ENCODE results near the gene SAAL1.

SAAL1 gene

GRCh38 chr11:18088366-18088765 lies 17.5 kb downstream of the SAAL1 start:
- H3K27me3 ChIP-seq (ENCODE audit: control insufficient read depth, insufficient read depth, low read length, poor library complexity, severe bottlenecking) = no peaks in the 10 kb centered on the region
- WGBS, 2 experiments = 97 to 100% methylated on average over 2 of the region's 2 CpGs
- no peak overlapping the region for H3K27ac ChIP-seq (ENCODE audit: insufficient read depth, low read depth, low read length, poor library complexity, severe bottlenecking)
- no peaks in the 10 kb centered on the region for H3K9me3 ChIP-seq (ENCODE audit: control insufficient read depth, low read length)
- H3K4me1 ChIP-seq (ENCODE audit: control insufficient read depth, insufficient read depth, low read length) = no peaks in the 10 kb centered on the region
- peaks cover 58% of the 10 kb centered on the region for H3K36me3 ChIP-seq (ENCODE audit: control insufficient read depth, insufficient read depth, low read length)
- no peak overlapping the region for H3K4me3 ChIP-seq (ENCODE audit: insufficient read depth, low read depth, low read length)

- H3K36me3 ChIP-seq (ENCODE audit: control insufficient read depth, insufficient read depth, low read length) = peaks cover 42% of the 10 kb centered on the region
Measured at GRCh38 chr11:18081551-18081950, 24.3 kb downstream of the SAAL1 start.

GRCh38 chr11:18080451-18080850 lies 25.4 kb downstream of the SAAL1 start:
- Histone ChIP-seq H3K4me1 (ENCODE audit: control insufficient read depth, insufficient read depth, low read length) (no peaks in the 10 kb centered on the region), H3K27ac (ENCODE audit: insufficient read depth, low read depth, low read length, poor library complexity, severe bottlenecking) (no peak overlapping the region), H3K27me3 (ENCODE audit: control insufficient read depth, insufficient read depth, low read length, poor library complexity, severe bottlenecking) (no peaks in the 10 kb centered on the region), H3K9me3 (ENCODE audit: control insufficient read depth, low read length) (no peaks in the 10 kb centered on the region), H3K4me3 (ENCODE audit: insufficient read depth, low read depth, low read length) (no peak overlapping the region), H3K36me3 (ENCODE audit: control insufficient read depth, insufficient read depth, low read length) (peaks cover 35% of the 10 kb centered on the region)
- WGBS, 2 experiments = 93 to 96% methylated on average over 4 of the region's 4 CpGs

More at GRCh38 chr11:18081551-18081950, 24.3 kb downstream of the SAAL1 start:
- Histone ChIP-seq H3K27me3 (ENCODE audit: control insufficient read depth, insufficient read depth, low read length, poor library complexity, severe bottlenecking) (no peaks in the 10 kb centered on the region), H3K4me3 (ENCODE audit: insufficient read depth, low read depth, low read length) (no peak overlapping the region), H3K27ac (ENCODE audit: insufficient read depth, low read depth, low read length, poor library complexity, severe bottlenecking) (no peak overlapping the region), H3K4me1 (ENCODE audit: control insufficient read depth, insufficient read depth, low read length) (no peaks in the 10 kb centered on the region), H3K9me3 (ENCODE audit: control insufficient read depth, low read length) (no peaks in the 10 kb centered on the region)
- 88 to 89% methylated on average over 2 of the region's 2 CpGs for WGBS, 2 experiments

- H3K36me3 ChIP-seq (ENCODE audit: control insufficient read depth, insufficient read depth, low read length) = peaks cover 29% of the 10 kb centered on the region
- H3K27me3 ChIP-seq (ENCODE audit: control insufficient read depth, insufficient read depth, low read length, poor library complexity, severe bottlenecking) = no peaks in the 10 kb centered on the region
- no peak overlapping the region for H3K4me3 ChIP-seq (ENCODE audit: insufficient read depth, low read depth, low read length)
- 86 to 100% methylated on average over 1 to 2 of the region's 2 CpGs for WGBS, 2 experiments
- no peaks in the 10 kb centered on the region for H3K9me3 ChIP-seq (ENCODE audit: control insufficient read depth, low read length)
- H3K4me1 ChIP-seq (ENCODE audit: control insufficient read depth, insufficient read depth, low read length) = no peaks in the 10 kb centered on the region
- no peak overlapping the region for H3K27ac ChIP-seq (ENCODE audit: insufficient read depth, low read depth, low read length, poor library complexity, severe bottlenecking)
Measured at GRCh38 chr11:18078909-18079308, 27.0 kb downstream of the SAAL1 start.

- Histone ChIP-seq H3K36me3 (ENCODE audit: control insufficient read depth, insufficient read depth, low read length) (peaks cover 7% of the 10 kb centered on the region), H3K4me3 (ENCODE audit: insufficient read depth, low read depth, low read length) (no peak overlapping the region), H3K27ac (ENCODE audit: insufficient read depth, low read depth, low read length, poor library complexity, severe bottlenecking) (no peak overlapping the region), H3K9me3 (ENCODE audit: control insufficient read depth, low read length) (no peaks in the 10 kb centered on the region), H3K4me1 (ENCODE audit: control insufficient read depth, insufficient read depth, low read length) (no peaks in the 10 kb centered on the region), H3K27me3 (ENCODE audit: control insufficient read depth, insufficient read depth, low read length, poor library complexity, severe bottlenecking) (no peaks in the 10 kb centered on the region)
- 98 to 100% methylated on average over 2 to 3 of the region's 3 CpGs for WGBS, 2 experiments
Measured at GRCh38 chr11:18075444-18075843, 30.4 kb downstream of the SAAL1 start.

GRCh38 chr11:18071098-18071705 lies 34.7 kb downstream of the SAAL1 start:
- Histone ChIP-seq H3K4me3 (ENCODE audit: insufficient read depth, low read depth, low read length) (no peak overlapping the region), H3K36me3 (ENCODE audit: control insufficient read depth, insufficient read depth, low read length) (no peaks in the 10 kb centered on the region), H3K9me3 (ENCODE audit: control insufficient read depth, low read length) (no peaks in the 10 kb centered on the region), H3K27me3 (ENCODE audit: control insufficient read depth, insufficient read depth, low read length, poor library complexity, severe bottlenecking) (no peaks in the 10 kb centered on the region), H3K4me1 (ENCODE audit: control insufficient read depth, insufficient read depth, low read length) (no peaks in the 10 kb centered on the region), H3K27ac (ENCODE audit: insufficient read depth, low read depth, low read length, poor library complexity, severe bottlenecking) (no peak overlapping the region)
- WGBS, 2 experiments = 89 to 93% methylated on average over 2 to 4 of the region's 4 CpGs

- Histone ChIP-seq H3K27me3 (ENCODE audit: control insufficient read depth, insufficient read depth, low read length, poor library complexity, severe bottlenecking) (no peaks in the 10 kb centered on the region), H3K4me3 (ENCODE audit: insufficient read depth, low read depth, low read length) (no peak overlapping the region), H3K36me3 (ENCODE audit: control insufficient read depth, insufficient read depth, low read length) (no peaks in the 10 kb centered on the region), H3K9me3 (ENCODE audit: control insufficient read depth, low read length) (no peaks in the 10 kb centered on the region), H3K4me1 (ENCODE audit: control insufficient read depth, insufficient read depth, low read length) (no peaks in the 10 kb centered on the region), H3K27ac (ENCODE audit: insufficient read depth, low read depth, low read length, poor library complexity, severe bottlenecking) (no peak overlapping the region)
- WGBS, 2 experiments = 89 to 97% methylated on average over 2 of the region's 2 CpGs
Measured at GRCh38 chr11:18067372-18067771, 38.5 kb downstream of the SAAL1 start.

GRCh38 chr11:18066626-18067025 lies 39.3 kb downstream of the SAAL1 start:
- H3K4me3 ChIP-seq (ENCODE audit: insufficient read depth, low read depth, low read length) = no peak overlapping the region
- H3K4me1 ChIP-seq (ENCODE audit: control insufficient read depth, insufficient read depth, low read length) = no peaks in the 10 kb centered on the region
- WGBS, 2 experiments = 94 to 97% methylated on average over 2 of the region's 2 CpGs
- H3K27ac ChIP-seq (ENCODE audit: insufficient read depth, low read depth, low read length, poor library complexity, severe bottlenecking) = no peak overlapping the region
- no peaks in the 10 kb centered on the region for H3K9me3 ChIP-seq (ENCODE audit: control insufficient read depth, low read length)
- H3K36me3 ChIP-seq (ENCODE audit: control insufficient read depth, insufficient read depth, low read length) = no peaks in the 10 kb centered on the region
- H3K27me3 ChIP-seq (ENCODE audit: control insufficient read depth, insufficient read depth, low read length, poor library complexity, severe bottlenecking) = no peaks in the 10 kb centered on the region

GRCh38 chr11:18065572-18065971 lies 40.3 kb downstream of the SAAL1 start:
- Histone ChIP-seq H3K27me3 (ENCODE audit: control insufficient read depth, insufficient read depth, low read length, poor library complexity, severe bottlenecking) (no peaks in the 10 kb centered on the region), H3K4me3 (ENCODE audit: insufficient read depth, low read depth, low read length) (no peak overlapping the region), H3K9me3 (ENCODE audit: control insufficient read depth, low read length) (no peaks in the 10 kb centered on the region), H3K36me3 (ENCODE audit: control insufficient read depth, insufficient read depth, low read length) (no peaks in the 10 kb centered on the region), H3K27ac (ENCODE audit: insufficient read depth, low read depth, low read length, poor library complexity, severe bottlenecking) (no peak overlapping the region), H3K4me1 (ENCODE audit: control insufficient read depth, insufficient read depth, low read length) (no peaks in the 10 kb centered on the region)
- WGBS, 2 experiments = 89 to 94% methylated on average over 8 of the region's 8 CpGs

GRCh38 chr11:18064450-18065054 lies 41.3 kb downstream of the SAAL1 start:
- H3K27me3 ChIP-seq (ENCODE audit: control insufficient read depth, insufficient read depth, low read length, poor library complexity, severe bottlenecking) = no peaks in the 10 kb centered on the region
- H3K36me3 ChIP-seq (ENCODE audit: control insufficient read depth, insufficient read depth, low read length) = no peaks in the 10 kb centered on the region
- H3K27ac ChIP-seq (ENCODE audit: insufficient read depth, low read depth, low read length, poor library complexity, severe bottlenecking) = no peak overlapping the region
- H3K4me1 ChIP-seq (ENCODE audit: control insufficient read depth, insufficient read depth, low read length) = no peaks in the 10 kb centered on the region
- H3K9me3 ChIP-seq (ENCODE audit: control insufficient read depth, low read length) = no peaks in the 10 kb centered on the region
- 92% methylated on average over 6 to 7 of the region's 7 CpGs for WGBS, 2 experiments
- no peak overlapping the region for H3K4me3 ChIP-seq (ENCODE audit: insufficient read depth, low read depth, low read length)
